Thoracic aorta (tissue), 2 donors: ENCODE results near the gene CYFIP2. TPM values are rescaled to one million over a fixed set of nuclear protein-coding genes. Genes with fewer than 3 reads are reported as not detected.
A peak's percentile ranks its signal among the peaks of the same experiment; 100 is the strongest.

Experiments used
- ATAC-seq: fragments of 150-250 bp; one replicate; pipeline ENCODE4 v1.8.0; 2017; ENCODE audit warnings: low read depth; ENCODE audit not compliant: insufficient number of reproducible peaks, low FRiP score
- DNase-seq: peaks from one replicate; pipeline ENCODE4 v3.0.0-alpha.2; 2020; ENCODE audit warnings: low spot score
- H3K27ac ChIP-seq, 2 donors: fragments of 200-600 bp; sonication (generic); 1 replicate in 1 of 2; 2 replicates in 1 of 2; pipeline ENCODE4 v1.5.1; 2016; ENCODE audit warnings: mild to moderate bottlenecking in 2 of 2, moderate library complexity in 2 of 2
- H3K27me3 ChIP-seq: fragments of 200-600 bp; sonication (generic); replicated peaks from 2 replicates; pipeline ENCODE4 v1.6.0; 2016; ENCODE audit warnings: mild to moderate bottlenecking; ENCODE audit not compliant: insufficient read depth
- H3K36me3 ChIP-seq: fragments of 200-600 bp; sonication (generic); one replicate; pipeline ENCODE4 v1.5.1; 2016
- H3K4me1 ChIP-seq, 2 donors: fragments of 200-600 bp; sonication (generic); 1 replicate in 1 of 2; 2 replicates in 1 of 2; pipeline versions ENCODE4 v1.5.1 to v1.6.0; 2016; ENCODE audit warnings: low read depth in 2 of 2, mild to moderate bottlenecking in 1 of 2; ENCODE audit not compliant: control insufficient read depth in 1 of 2
- H3K4me3 ChIP-seq: fragments of 200-600 bp; sonication (generic); 2 replicates; pipeline ENCODE4 v1.5.1; 2016; ENCODE audit warnings: mild to moderate bottlenecking
- H3K9me3 ChIP-seq: fragments of 200-600 bp; sonication (generic); 2 replicates; pipeline ENCODE4 v1.5.1; 2016
- total RNA-seq, 2 donors: library from RNA; depleted of rRNA; stranded (reverse); fragments of >200 nt; gene quantifications; one replicate each; pipeline versions ENCODE4 v1.1.0 to v1.2.3, GENCODE V29; 2016
- TF ChIP-seq, protein P1 (sequence below): fragments of 200-600 bp; sonication (generic); IDR thresholded peaks from one replicate; pipeline ENCODE4 v1.5.1; 2019; ENCODE audit warnings: antibody characterized with exemption

The CYFIP2 gene
- total RNA-seq, 2 donors from 2014 or later, result 60.0 to 192 TPM

DNA sequence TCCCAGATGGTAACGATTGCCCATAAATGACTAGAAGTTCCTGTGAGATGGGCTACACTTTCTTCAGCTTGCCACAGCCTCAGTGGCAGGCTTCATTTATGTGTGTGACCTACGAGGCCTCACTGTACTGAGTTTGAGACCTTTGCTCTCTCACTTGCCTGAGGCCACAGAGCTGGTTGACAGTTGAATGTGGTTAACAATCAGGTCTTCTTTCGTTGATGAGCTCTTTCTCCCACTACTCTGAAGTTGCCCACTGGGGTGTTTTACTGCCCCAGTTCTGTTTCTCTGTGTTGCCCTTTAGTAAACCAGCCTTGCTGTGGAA is 70.5 kb downstream of the CYFIP2 start:
- TF ChIP-seq, protein P1, sequence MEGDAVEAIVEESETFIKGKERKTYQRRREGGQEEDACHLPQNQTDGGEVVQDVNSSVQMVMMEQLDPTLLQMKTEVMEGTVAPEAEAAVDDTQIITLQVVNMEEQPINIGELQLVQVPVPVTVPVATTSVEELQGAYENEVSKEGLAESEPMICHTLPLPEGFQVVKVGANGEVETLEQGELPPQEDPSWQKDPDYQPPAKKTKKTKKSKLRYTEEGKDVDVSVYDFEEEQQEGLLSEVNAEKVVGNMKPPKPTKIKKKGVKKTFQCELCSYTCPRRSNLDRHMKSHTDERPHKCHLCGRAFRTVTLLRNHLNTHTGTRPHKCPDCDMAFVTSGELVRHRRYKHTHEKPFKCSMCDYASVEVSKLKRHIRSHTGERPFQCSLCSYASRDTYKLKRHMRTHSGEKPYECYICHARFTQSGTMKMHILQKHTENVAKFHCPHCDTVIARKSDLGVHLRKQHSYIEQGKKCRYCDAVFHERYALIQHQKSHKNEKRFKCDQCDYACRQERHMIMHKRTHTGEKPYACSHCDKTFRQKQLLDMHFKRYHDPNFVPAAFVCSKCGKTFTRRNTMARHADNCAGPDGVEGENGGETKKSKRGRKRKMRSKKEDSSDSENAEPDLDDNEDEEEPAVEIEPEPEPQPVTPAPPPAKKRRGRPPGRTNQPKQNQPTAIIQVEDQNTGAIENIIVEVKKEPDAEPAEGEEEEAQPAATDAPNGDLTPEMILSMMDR, result no peak
- H3K27ac ChIP-seq, result no peak overlapping the region
- ATAC-seq, result no peak
- peaks cover 7% of the 10 kb centered on the region for H3K36me3 ChIP-seq
- H3K4me1 ChIP-seq, result peaks cover 0 to 11% of the 10 kb centered on the region in 2 donors
- H3K9me3 ChIP-seq, result no peaks in the 10 kb centered on the region
- H3K4me3 ChIP-seq, result no peak overlapping the region
- no peak for DNase-seq
- no peaks in the 10 kb centered on the region for H3K27me3 ChIP-seq

DNA sequence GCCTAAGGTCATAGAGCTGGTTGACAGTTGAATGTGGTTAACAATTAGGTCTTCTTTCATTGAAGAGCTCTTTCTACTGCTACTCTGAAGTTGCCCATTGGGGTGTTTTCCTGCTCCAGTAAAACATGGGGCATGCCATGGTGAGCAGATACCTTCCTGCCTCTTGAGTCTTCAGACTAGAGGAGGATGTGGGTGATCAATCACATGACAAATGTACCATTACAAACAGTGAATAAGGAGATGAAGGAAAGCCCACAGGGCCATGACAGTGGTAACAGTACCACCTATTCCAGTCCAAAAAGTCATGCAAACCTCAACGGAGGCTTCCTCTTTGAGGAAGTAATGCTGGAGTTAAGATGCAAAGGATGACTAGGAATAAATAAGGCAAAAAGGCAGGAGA is 73.5 kb downstream of the CYFIP2 start:
- Histone ChIP-seq H3K36me3 (no peaks in the 10 kb centered on the region), H3K9me3 (no peaks in the 10 kb centered on the region), H3K4me1 (peaks cover 0 to 23% of the 10 kb centered on the region in 2 donors), H3K27ac (no peak overlapping the region), H3K4me3 (no peak overlapping the region), H3K27me3 (no peaks in the 10 kb centered on the region)
- DNase-seq (no peak), ATAC-seq (no peak)
- TF ChIP-seq, protein P1, result no peak

DNA sequence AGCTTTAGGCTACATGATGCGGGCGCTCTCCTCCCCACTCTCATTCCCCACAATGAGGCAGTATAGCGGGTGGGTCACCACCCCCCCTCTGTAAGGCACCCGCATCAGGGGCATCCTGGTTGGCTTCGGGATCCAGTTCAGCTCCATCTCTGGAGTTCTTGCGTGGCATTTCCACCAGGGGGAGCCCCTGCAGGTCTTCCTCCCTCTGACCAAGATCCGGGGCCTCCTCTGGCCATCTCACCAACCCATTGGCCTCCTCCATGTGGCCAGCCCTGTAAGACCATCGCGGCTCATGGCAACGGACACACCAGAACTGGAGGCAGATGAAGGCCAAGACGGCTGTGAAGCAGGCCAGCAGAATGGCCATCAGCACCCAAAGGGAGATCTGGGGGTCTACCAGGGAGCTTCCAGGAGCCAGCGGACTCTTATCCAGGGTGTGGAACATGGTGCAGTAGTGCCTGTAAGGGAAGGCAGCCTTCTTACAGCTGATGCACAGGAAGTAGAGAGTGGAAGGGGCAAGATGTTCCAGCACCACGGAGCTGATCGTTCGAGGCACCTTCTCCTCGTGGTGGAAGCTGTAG is 77.0 kb downstream of the CYFIP2 start:
- no peaks in the 10 kb centered on the region for H3K36me3 ChIP-seq
- no peak for ATAC-seq

DNA sequence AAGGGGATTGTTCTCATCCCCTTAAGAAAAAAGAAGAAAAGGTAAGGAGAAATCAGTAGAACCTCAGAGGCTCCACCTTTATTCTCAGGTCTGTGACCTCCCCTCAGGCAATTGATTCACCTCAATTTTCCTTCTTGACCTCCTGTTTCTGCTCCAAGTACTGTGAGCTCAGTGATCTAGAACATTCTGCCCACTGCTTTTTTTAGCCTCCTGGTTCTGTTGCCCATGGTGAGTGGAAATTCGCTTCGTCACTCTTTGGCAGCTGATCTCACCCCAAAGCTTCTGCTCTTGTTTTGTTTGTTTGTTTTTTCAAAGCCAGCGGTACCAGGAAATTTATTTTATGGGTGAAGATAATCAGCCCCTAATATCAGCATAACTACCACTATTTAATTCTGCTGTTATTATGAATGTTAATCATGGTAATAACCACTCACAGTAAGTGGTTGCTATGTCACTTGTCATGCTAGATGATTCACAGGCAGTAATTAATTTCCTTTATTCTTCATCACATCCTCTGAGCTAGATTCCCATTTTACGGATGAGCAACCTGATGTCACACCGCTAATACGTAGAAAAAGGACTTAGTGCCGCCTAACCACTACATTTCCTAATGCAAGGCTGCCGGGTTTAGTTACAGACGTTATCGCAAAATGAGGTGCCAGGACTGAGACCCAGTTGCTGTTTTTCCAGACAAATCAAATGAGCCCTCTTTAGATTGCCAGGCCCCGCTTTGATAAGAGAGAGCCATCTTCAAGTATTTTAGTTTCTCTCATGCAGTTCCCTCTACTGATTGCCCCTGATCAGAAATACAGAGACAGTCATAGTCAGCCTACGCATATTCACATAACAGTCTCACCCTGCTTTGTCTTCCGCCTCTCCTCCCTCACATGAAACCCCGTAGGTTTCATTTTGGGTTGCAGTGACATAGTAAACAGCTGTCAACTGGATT is 78.2 kb downstream of the CYFIP2 start:
- no peaks in the 10 kb centered on the region for H3K9me3 ChIP-seq
- peaks cover 0 to 12% of the 10 kb centered on the region in 2 donors for H3K4me1 ChIP-seq
- TF ChIP-seq, protein P1, result no peak
- H3K36me3 ChIP-seq, result no peaks in the 10 kb centered on the region
- no peaks in the 10 kb centered on the region for H3K27me3 ChIP-seq
- ATAC-seq (no peak), DNase-seq (no peak)
- no peak overlapping the region for H3K4me3 ChIP-seq
- no peak overlapping the region for H3K27ac ChIP-seq

More for the DNA sequence above, 77.0 kb downstream of the CYFIP2 start:
- Histone ChIP-seq H3K9me3 (no peaks in the 10 kb centered on the region), H3K27me3 (no peaks in the 10 kb centered on the region), H3K4me1 (peaks cover 0 to 12% of the 10 kb centered on the region in 2 donors), H3K4me3 (no peak overlapping the region), H3K27ac (no peak overlapping the region)
- no peak for DNase-seq
- TF ChIP-seq, protein P1, result peak; percentile 14

DNA sequence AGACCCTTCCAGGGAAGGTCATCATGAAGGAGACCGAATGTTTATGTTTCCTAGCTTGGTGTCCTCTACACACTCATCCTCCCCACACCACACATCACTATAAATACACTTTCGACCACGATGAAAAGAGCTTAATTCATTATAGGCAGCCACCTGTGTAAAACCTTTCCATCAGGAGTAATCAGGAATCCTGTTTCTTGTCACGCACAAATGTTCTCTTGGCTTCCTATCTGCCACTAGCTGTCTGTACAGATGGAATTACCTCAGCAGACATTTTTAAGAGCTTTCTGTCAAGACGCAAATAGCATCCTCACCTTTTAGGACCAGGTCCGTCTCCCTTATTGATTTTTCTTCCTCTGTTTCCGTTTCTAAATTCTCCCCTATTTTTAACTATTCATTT is 79.1 kb downstream of the CYFIP2 start:
- ATAC-seq, result no peak
- Histone ChIP-seq H3K4me3 (no peak overlapping the region), H3K9me3 (no peaks in the 10 kb centered on the region), H3K4me1 (peaks cover 0 to 12% of the 10 kb centered on the region in 2 donors), H3K36me3 (no peaks in the 10 kb centered on the region), H3K27ac (no peak overlapping the region), H3K27me3 (no peaks in the 10 kb centered on the region)
- no peak for DNase-seq
- TF ChIP-seq, protein P1, result no peak
